WTC11 (cell line): Measurements from ENCODE around the gene HSD17B14. TPM values are rescaled to one million over a fixed set of nuclear protein-coding genes. Genes with fewer than 3 reads are reported as not detected.

Source experiments
- ATAC-seq: fragments of 200-7000 bp; cut with Tn5 transposase; 2 replicates; pipeline ENCODE4 v1.10.0; 2021; ENCODE audit warnings: mild to moderate bottlenecking, moderate library complexity
- CTCF ChIA-PET: fragments of 300-600 bp; sonication (Branson Sonifier 250); formaldehyde crosslinking; loops from one replicate; lab custom pipeline; 2021; ENCODE audit warnings: antibody characterized with exemption; lab: Charles Lee
- POLR2A ChIA-PET: fragments of 350-600 bp; sonication (Branson Sonifier 250); formaldehyde crosslinking; loops from one replicate; lab custom pipeline; 2021; ENCODE audit warnings: antibody characterized with exemption; lab: Charles Lee
- DNase-seq: peaks from one replicate; pipeline ENCODE4 v3.0.0; 2021; ENCODE audit warnings: low spot score
- H3K27ac Mint-ChIP-seq: 2 replicates; pipeline ENCODE4 v1.8.0; 2021; ENCODE audit warnings: mixed read lengths
- H3K27me3 Mint-ChIP-seq: 2 replicates; pipeline ENCODE4 v1.8.0; 2021; ENCODE audit warnings: low read depth, mild to moderate bottlenecking, moderate library complexity, mixed read lengths
- H3K36me3 Mint-ChIP-seq: 2 replicates; pipeline ENCODE4 v1.8.0; 2021; ENCODE audit warnings: mixed read lengths
- H3K4me1 Mint-ChIP-seq: 2 replicates; pipeline ENCODE4 v1.8.0; 2022; ENCODE audit warnings: mixed read lengths
- H3K4me3 Mint-ChIP-seq: 2 replicates; pipeline ENCODE4 v1.8.0; 2021; ENCODE audit warnings: mild to moderate bottlenecking, moderate library complexity, mixed read lengths
- H3K9me3 Mint-ChIP-seq: 2 replicates; pipeline ENCODE4 v1.8.0; 2021; ENCODE audit warnings: mixed read lengths
- GRHL2 ChIP-seq: fragments of 250-450 bp; sonication (Bioruptor Pico); IDR thresholded peaks from 2 replicates; pipeline ENCODE4 v1.8.0; 2022; ENCODE audit warnings: mild to moderate bottlenecking, moderate library complexity; ENCODE audit not compliant: insufficient replicate concordance, severe bottlenecking
- NR1H2 ChIP-seq: sonication (generic); formaldehyde crosslinking; IDR thresholded peaks from 2 replicates; pipeline ENCODE4 v1.9.0; 2021; ENCODE audit warnings: mild to moderate bottlenecking, moderate library complexity, missing genetic modification reagents
- NR2C2 ChIP-seq: sonication (generic); formaldehyde crosslinking; IDR thresholded peaks from 2 replicates; pipeline ENCODE4 v1.8.0; 2022; ENCODE audit warnings: mild to moderate bottlenecking, missing genetic modification reagents
- NR3C1 ChIP-seq: sonication (generic); formaldehyde crosslinking; conservative IDR thresholded peaks from 2 replicates; pipeline ENCODE4 v1.8.1; 2023; ENCODE audit warnings: low read depth, mild to moderate bottlenecking, missing genetic modification reagents
- RELA ChIP-seq: sonication (generic); formaldehyde crosslinking; IDR thresholded peaks from 2 replicates; pipeline ENCODE4 v1.8.1; 2022; ENCODE audit warnings: missing genetic modification reagents, mild to moderate bottlenecking, borderline replicate concordance
- RORB ChIP-seq: fragments of 250-450 bp; sonication (Bioruptor Pico); IDR thresholded peaks from 2 replicates; pipeline ENCODE4 v1.9.0; 2021; ENCODE audit warnings: mild to moderate bottlenecking
- SMAD4 ChIP-seq: sonication (generic); formaldehyde crosslinking; IDR thresholded peaks from 2 replicates; pipeline ENCODE4 v1.8.0; 2022; ENCODE audit warnings: mild to moderate bottlenecking, missing genetic modification reagents
- SOX15 ChIP-seq: fragments of 250-450 bp; sonication (Bioruptor Pico); IDR thresholded peaks from 2 replicates; pipeline ENCODE4 v1.9.0; 2021; ENCODE audit warnings: mild to moderate bottlenecking
- TCF7 ChIP-seq: sonication (generic); formaldehyde crosslinking; IDR thresholded peaks from 2 replicates; pipeline ENCODE4 v1.8.0; 2022; ENCODE audit warnings: mild to moderate bottlenecking, low read depth, missing genetic modification reagents, moderate library complexity
- TEAD1 ChIP-seq: sonication (generic); formaldehyde crosslinking; IDR thresholded peaks from 2 replicates; pipeline ENCODE4 v1.8.0; 2022; ENCODE audit warnings: mild to moderate bottlenecking, missing genetic modification reagents
- ZNF219 ChIP-seq: sonication (generic); formaldehyde crosslinking; IDR thresholded peaks from 2 replicates; pipeline ENCODE4 v1.8.0; 2023; ENCODE audit warnings: missing genetic modification reagents, mild to moderate bottlenecking, borderline replicate concordance
- ZNF317 ChIP-seq: sonication (generic); formaldehyde crosslinking; IDR thresholded peaks from 2 replicates; pipeline ENCODE4 v1.8.1; 2023; ENCODE audit warnings: low read depth, mild to moderate bottlenecking, moderate library complexity, missing genetic modification reagents, borderline replicate concordance
- ZNF423 ChIP-seq: fragments of 250-450 bp; sonication (Bioruptor Pico); IDR thresholded peaks from 2 replicates; pipeline ENCODE4 v2.1.2; 2022; ENCODE audit warnings: mild to moderate bottlenecking, moderate library complexity
- total RNA-seq: library from RNA; stranded (reverse); gene quantifications from 3 replicates; pipeline ENCODE4 v1.2.3, GENCODE V29; 2021
- TF ChIP-seq, protein P1 (sequence below): sonication (generic); formaldehyde crosslinking; IDR thresholded peaks from 2 replicates; pipeline ENCODE4 v1.8.1; 2023; ENCODE audit warnings: mild to moderate bottlenecking, missing genetic modification reagents, moderate library complexity
- TF ChIP-seq, protein P2 (sequence below): fragments of 250-450 bp; sonication (Bioruptor Pico); IDR thresholded peaks from 2 replicates; pipeline ENCODE4 v1.9.0; 2021; ENCODE audit warnings: moderate library complexity, mild to moderate bottlenecking, inconsistent platforms, borderline replicate concordance
- TF ChIP-seq, protein P3 (sequence below): sonication (generic); formaldehyde crosslinking; IDR thresholded peaks from 2 replicates; pipeline ENCODE4 v1.8.1; 2023; ENCODE audit warnings: mild to moderate bottlenecking, missing genetic modification reagents
- TF ChIP-seq, protein P4 (sequence below): sonication (generic); formaldehyde crosslinking; IDR thresholded peaks from 2 replicates; pipeline ENCODE4 v1.8.0; 2023; ENCODE audit warnings: missing genetic modification reagents
- TF ChIP-seq, protein P5 (sequence below): fragments of 250-450 bp; sonication (Bioruptor Pico); IDR thresholded peaks from 2 replicates; pipeline ENCODE4 v1.9.0; 2021; ENCODE audit warnings: mild to moderate bottlenecking, borderline replicate concordance
- TF ChIP-seq, protein P6 (sequence below): fragments of 200-600 bp; IDR thresholded peaks from 2 replicates; pipeline ENCODE4 v1.8.0; 2022; ENCODE audit warnings: antibody characterized with exemption
- TF ChIP-seq, protein P7 (sequence below): sonication (generic); formaldehyde crosslinking; IDR thresholded peaks from 2 replicates; pipeline ENCODE4 v1.8.1; 2023; ENCODE audit warnings: mild to moderate bottlenecking, missing genetic modification reagents, moderate library complexity

Gene HSD17B14
- total RNA-seq, 1 experiment from 2014 or later, result 11.4 TPM

DNA sequence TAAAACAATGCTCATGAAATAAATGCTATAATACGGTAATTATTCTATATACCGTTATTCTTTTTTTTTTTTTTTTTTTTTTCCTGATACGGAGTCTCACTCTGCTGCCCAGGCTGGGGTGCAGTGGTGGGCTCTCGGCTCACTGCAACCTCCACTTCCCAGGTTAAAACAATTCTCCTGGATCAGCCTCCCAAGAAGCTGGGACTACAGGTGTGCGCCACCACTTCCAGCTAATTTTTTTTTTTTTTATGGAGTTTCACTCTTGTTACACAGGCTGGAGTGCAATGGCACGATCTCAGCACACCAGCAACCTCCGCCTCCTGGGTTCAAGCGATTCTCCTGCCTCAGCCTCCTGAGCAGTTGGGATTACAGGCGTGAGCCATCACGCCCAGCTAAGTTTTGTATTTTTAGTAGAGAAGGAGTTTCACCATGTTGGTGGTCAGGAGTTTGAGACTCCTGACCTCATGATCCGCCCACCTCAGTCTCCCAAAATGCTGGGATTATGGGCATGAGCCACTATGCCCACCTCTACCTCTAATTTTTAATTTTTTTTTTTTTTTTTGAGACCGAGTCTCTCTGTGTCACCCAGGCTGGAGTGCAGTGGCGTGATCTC lies 42.8 kb upstream of the HSD17B14 start (continued):
- TF ChIP-seq ZNF219 (no peak), TCF7 (CRISPR knock-in tag) (no peak), GRHL2 (no peak), NR1H2 (CRISPR knock-in tag) (no peak), SMAD4 (CRISPR knock-in tag) (no peak), RORB (CRISPR knock-in tag) (no peak), NR3C1 (CRISPR knock-in tag) (no peak)
- TF ChIP-seq, protein P1, sequence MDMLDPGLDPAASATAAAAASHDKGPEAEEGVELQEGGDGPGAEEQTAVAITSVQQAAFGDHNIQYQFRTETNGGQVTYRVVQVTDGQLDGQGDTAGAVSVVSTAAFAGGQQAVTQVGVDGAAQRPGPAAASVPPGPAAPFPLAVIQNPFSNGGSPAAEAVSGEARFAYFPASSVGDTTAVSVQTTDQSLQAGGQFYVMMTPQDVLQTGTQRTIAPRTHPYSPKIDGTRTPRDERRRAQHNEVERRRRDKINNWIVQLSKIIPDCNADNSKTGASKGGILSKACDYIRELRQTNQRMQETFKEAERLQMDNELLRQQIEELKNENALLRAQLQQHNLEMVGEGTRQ (CRISPR knock-in tag), result no peak
- TF ChIP-seq, protein P2, sequence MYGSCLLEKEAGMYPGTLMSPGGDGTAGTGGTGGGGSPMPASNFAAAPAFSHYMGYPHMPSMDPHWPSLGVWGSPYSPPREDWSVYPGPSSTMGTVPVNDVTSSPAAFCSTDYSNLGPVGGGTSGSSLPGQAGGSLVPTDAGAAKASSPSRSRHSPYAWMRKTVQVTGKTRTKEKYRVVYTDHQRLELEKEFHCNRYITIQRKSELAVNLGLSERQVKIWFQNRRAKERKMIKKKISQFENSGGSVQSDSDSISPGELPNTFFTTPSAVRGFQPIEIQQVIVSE (CRISPR knock-in tag), result no peak
- TF ChIP-seq, protein P3, sequence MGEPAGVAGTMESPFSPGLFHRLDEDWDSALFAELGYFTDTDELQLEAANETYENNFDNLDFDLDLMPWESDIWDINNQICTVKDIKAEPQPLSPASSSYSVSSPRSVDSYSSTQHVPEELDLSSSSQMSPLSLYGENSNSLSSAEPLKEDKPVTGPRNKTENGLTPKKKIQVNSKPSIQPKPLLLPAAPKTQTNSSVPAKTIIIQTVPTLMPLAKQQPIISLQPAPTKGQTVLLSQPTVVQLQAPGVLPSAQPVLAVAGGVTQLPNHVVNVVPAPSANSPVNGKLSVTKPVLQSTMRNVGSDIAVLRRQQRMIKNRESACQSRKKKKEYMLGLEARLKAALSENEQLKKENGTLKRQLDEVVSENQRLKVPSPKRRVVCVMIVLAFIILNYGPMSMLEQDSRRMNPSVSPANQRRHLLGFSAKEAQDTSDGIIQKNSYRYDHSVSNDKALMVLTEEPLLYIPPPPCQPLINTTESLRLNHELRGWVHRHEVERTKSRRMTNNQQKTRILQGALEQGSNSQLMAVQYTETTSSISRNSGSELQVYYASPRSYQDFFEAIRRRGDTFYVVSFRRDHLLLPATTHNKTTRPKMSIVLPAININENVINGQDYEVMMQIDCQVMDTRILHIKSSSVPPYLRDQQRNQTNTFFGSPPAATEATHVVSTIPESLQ (CRISPR knock-in tag), result no peak
- TF ChIP-seq, protein P4, sequence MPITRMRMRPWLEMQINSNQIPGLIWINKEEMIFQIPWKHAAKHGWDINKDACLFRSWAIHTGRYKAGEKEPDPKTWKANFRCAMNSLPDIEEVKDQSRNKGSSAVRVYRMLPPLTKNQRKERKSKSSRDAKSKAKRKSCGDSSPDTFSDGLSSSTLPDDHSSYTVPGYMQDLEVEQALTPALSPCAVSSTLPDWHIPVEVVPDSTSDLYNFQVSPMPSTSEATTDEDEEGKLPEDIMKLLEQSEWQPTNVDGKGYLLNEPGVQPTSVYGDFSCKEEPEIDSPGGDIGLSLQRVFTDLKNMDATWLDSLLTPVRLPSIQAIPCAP (CRISPR knock-in tag), result no peak

DNA sequence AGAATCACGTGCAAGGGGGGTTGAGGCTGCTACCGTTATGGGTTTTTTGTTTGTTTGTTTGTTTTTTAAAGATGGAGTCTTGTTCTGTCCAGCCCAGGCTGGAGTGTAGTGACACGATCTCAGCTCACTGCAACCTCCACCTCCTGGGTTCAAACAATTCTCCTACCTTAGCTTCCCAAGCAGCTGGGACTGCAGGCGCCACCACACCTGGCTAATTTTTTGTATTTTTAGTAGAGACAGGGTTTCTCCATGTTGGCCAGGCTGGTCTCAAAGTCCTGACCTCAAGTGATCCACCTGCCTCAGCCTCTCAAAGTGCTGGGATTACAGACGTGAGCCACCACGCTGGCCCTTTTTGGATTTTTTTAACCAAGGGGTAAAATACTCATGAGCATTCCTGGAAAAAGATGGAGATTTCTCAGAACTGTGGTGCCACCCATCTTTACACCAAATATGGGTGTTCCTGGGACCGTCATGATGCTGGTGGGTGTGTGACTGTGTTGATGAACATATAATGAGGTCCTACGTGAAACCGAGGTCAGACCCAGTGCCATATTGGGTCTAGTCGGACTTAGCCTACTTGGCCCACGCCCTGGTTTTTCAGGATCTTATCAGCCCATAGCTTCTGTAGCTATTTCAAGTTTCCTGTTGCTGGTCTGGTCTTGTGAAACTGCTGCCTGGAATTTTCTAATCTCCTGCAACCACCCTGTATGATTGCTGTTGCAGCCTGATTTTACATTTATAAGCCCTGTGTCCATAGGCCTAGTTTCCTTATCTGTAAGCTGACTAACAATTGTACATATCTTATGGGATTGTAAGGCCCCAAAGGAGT lies 42.1 kb upstream of the HSD17B14 start:
- Mint-ChIP-seq H3K4me3 (no peak overlapping the region), H3K36me3 (peaks cover 20% of the 10 kb centered on the region), H3K27me3 (no peaks in the 10 kb centered on the region), H3K4me1 (peaks cover 25% of the 10 kb centered on the region), H3K9me3 (no peaks in the 10 kb centered on the region), H3K27ac (peak overlapping the region; percentile 36; the same call in 1 of the 2 replicates)
- DNase-seq (no peak), ATAC-seq (no peak)
- CTCF ChIA-PET, result interaction anchor here (1.0 kb wide), 1 partner anchor 22 kb away, joined by 3 read pairs; the partner anchor contains the start of gene NUCB1
- POLR2A ChIA-PET, result interaction anchor here (0.7 to 1.6 kb wide), 2 partner anchors 22 to 86 kb away, joined by 3 to 5 read pairs; partner anchors contain the start of gene NUCB1
- TF ChIP-seq, protein P5, sequence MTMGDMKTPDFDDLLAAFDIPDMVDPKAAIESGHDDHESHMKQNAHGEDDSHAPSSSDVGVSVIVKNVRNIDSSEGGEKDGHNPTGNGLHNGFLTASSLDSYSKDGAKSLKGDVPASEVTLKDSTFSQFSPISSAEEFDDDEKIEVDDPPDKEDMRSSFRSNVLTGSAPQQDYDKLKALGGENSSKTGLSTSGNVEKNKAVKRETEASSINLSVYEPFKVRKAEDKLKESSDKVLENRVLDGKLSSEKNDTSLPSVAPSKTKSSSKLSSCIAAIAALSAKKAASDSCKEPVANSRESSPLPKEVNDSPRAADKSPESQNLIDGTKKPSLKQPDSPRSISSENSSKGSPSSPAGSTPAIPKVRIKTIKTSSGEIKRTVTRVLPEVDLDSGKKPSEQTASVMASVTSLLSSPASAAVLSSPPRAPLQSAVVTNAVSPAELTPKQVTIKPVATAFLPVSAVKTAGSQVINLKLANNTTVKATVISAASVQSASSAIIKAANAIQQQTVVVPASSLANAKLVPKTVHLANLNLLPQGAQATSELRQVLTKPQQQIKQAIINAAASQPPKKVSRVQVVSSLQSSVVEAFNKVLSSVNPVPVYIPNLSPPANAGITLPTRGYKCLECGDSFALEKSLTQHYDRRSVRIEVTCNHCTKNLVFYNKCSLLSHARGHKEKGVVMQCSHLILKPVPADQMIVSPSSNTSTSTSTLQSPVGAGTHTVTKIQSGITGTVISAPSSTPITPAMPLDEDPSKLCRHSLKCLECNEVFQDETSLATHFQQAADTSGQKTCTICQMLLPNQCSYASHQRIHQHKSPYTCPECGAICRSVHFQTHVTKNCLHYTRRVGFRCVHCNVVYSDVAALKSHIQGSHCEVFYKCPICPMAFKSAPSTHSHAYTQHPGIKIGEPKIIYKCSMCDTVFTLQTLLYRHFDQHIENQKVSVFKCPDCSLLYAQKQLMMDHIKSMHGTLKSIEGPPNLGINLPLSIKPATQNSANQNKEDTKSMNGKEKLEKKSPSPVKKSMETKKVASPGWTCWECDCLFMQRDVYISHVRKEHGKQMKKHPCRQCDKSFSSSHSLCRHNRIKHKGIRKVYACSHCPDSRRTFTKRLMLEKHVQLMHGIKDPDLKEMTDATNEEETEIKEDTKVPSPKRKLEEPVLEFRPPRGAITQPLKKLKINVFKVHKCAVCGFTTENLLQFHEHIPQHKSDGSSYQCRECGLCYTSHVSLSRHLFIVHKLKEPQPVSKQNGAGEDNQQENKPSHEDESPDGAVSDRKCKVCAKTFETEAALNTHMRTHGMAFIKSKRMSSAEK (CRISPR knock-in tag), result no peak
- TF ChIP-seq NR2C2 (CRISPR knock-in tag) (no peak), RELA (CRISPR knock-in tag) (no peak), TEAD1 (CRISPR knock-in tag) (no peak), ZNF317 (CRISPR knock-in tag) (no peak), SOX15 (no peak), ZNF423 (no peak)
- TF ChIP-seq, protein P6, sequence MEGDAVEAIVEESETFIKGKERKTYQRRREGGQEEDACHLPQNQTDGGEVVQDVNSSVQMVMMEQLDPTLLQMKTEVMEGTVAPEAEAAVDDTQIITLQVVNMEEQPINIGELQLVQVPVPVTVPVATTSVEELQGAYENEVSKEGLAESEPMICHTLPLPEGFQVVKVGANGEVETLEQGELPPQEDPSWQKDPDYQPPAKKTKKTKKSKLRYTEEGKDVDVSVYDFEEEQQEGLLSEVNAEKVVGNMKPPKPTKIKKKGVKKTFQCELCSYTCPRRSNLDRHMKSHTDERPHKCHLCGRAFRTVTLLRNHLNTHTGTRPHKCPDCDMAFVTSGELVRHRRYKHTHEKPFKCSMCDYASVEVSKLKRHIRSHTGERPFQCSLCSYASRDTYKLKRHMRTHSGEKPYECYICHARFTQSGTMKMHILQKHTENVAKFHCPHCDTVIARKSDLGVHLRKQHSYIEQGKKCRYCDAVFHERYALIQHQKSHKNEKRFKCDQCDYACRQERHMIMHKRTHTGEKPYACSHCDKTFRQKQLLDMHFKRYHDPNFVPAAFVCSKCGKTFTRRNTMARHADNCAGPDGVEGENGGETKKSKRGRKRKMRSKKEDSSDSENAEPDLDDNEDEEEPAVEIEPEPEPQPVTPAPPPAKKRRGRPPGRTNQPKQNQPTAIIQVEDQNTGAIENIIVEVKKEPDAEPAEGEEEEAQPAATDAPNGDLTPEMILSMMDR, result no peak
- TF ChIP-seq, protein P7, sequence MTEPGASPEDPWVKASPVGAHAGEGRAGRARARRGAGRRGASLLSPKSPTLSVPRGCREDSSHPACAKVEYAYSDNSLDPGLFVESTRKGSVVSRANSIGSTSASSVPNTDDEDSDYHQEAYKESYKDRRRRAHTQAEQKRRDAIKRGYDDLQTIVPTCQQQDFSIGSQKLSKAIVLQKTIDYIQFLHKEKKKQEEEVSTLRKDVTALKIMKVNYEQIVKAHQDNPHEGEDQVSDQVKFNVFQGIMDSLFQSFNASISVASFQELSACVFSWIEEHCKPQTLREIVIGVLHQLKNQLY (CRISPR knock-in tag), result no peak
